GM21723 (cell line): ENCODE results near the gene SLC28A2.
"Not testable (repeated sequence)": the region's sequence is repeated elsewhere in the genome, so short reads cannot be mapped to it uniquely, and the experiment has no call there.

Experiments
- ATAC-seq: cut with Tn5 transposase; IDR thresholded peaks from one replicate; pipeline ENCODE4 v1.9.1; 2021; ENCODE audit warnings: mild to moderate bottlenecking, moderate library complexity; ENCODE audit not compliant: unreplicated experiment

SLC28A2 gene

GRCh38 chr15:45262906-45263461, 10.9 kb downstream of the SLC28A2 start:
- no peak for ATAC-seq

GRCh38 chr15:45263854-45264253, 11.8 kb downstream of the SLC28A2 start:
- no peak for ATAC-seq

GRCh38 chr15:45265506-45265905, 13.5 kb downstream of the SLC28A2 start:
- no peak for ATAC-seq

DNA sequence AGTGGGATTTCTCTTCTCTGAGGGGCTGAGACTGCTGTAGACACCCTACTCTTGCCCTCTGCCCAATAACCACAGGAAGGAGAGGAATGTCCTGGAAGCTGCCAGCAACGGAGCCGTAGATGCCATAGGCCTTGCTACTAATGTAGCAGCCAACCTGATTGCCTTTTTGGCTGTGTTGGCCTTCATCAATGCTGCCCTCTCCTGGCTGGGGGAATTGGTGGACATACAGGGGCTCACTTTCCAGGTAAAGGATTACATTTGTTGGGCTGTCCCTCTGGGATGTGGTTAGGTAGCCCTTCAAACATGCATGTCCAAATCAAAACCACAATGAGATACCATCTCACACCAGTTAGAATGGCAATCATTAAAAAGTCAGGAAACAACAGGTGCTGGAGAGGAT, 16.1 kb downstream of the SLC28A2 start:
- ATAC-seq: no peak

DNA sequence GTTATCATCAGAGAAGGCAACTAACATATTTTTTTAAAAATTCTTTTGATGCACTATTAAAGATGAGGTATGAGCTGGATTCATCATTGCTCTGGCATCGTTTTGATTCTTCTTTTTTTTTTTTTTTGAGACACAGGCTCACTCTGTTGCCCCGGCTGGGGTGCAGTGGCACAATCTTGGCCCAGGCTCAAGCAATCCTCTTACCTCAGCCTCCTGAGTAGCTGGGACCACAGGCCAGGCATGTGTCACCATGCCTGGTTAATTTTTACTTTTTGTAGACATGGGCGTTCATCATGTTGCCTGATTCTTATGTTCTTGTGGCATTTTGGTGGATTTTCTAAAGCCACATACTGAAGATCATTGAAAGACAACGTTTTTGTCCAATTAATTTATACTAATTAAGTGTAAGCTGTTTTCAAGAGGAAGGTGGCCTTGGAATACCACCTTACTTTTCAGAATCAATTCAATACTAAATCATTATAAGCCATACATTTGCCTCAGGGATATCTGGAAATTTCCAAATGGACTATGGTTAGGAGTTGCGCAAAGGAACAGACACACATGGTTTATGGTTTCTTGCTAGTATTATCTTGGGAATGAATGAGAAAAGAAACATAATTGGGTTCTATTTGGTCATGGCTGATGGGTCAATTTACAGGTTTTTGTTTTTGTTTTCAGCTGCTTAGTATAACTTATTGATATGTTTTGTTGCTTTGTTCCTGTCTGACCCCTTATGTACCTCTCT, 22.8 kb downstream of the SLC28A2 start:
- ATAC-seq: no peak

GRCh38 chr15:45276831-45277230, 24.8 kb downstream of the SLC28A2 start:
- no peak for ATAC-seq

- peak; percentile 99 for ATAC-seq
Measured at GRCh38 chr15:45279024-45279698, 27.1 kb downstream of the SLC28A2 start.

DNA sequence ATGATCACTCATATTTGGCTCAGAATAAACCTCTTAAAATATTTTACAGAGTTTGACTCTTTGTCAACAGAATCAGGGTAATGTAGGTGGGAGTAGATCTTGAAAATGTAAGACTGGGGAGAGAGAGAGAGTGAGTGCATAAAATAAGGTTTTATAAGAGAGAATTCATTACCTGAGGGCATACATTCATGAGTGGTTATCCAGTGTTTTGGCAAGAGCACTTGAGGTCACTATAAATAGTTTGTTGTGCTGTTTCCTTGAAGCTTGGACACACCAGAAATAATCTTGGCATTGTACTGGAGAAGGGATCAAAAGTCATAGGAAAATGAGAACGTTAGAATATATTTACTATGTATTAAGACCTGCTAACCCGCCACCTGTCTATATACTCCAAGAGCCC, 33.4 kb downstream of the SLC28A2 start:
- ATAC-seq: no peak

DNA sequence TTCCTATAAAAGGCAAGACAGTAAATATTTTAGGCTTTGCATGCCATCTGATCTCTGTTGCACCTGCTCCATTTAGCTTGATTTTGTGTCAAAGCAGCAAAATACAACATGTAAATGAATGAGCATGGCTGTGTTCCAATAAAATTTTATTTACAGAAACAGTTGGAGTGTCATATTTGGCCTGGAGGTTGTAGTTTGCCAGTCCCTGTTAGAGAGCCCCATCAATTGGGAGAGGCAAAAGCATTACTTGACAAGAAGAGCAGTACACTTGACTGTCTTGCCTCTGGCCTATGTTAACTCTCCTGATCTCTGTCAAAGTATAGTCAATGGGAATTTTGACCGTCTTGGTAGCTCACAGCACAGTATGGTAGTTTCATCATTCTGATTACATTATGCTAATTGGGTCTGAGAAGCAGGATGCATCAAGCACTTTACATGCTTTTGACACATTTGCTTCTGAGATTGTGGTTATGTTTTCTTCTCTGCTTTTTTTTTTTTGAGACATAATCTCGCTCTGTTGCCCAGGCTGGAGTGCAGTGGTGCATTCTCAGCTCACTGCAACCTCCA, 35.4 kb downstream of the SLC28A2 start:
- no peak for ATAC-seq

DNA sequence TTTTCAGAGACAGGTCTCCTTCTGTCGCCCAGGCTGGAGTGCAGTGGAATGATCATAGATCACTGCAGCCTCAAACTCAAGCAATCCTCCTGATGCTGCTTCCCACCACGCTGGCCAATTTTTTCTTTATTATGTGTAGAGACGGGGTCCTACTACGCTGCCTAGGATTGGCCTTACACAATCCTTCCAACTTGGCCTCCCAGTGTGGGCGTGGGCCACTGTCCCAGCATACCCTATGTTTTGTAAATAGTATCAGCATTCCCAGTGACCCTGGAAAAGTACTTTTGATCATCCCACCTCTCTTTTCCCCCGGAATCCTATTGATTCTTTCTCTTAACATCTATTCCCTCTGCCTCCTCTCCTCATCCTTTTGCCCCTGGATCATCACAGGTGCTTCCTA, 36.9 kb downstream of the SLC28A2 start:
- no peak for ATAC-seq

GRCh38 chr15:45291822-45292582, 40.0 kb downstream of the SLC28A2 start:
- ATAC-seq: no peak

GRCh38 chr15:45293326-45293725, 41.3 kb downstream of the SLC28A2 start:
- ATAC-seq: not testable (repeated sequence)

DNA sequence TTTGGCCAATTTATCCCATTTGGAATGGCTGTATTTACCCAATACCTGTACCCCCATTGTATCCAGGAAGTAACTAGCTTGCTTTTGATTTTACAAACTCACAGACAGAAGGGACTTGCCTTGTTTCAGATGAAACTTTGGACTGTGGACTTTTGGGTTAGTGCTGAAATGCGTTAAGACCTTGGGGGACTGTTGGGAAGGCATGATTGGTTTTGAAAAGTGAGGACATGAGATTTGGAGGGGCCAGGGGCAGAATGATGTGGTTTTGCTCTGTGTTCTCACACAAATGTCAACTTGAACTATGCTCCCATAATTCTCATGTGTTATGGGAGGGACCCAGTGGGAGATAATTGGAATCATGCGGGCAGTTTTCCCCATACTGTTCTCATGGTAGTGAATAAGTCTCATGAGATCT, 46.9 kb downstream of the SLC28A2 start:
- not testable (repeated sequence) for ATAC-seq

DNA sequence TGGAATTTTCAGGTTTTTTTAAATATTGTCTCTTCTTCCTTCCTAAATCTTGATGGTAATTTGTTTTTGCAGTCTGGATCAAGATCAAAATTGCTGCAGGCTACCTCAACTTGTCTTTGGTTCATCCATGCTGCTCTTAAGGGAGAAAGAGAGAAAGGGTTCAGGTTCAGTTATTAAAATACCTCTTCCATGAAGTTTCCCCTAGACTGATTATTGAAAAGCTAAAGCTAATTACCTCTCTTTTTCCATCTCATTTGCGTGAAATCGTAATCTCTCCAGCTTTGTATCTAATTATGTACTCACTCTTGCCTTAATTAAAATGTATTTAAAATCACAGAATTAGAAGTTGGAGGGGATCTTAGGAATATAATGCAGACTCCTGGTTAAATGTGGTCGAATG, 52.7 kb downstream of the SLC28A2 start:
- no peak for ATAC-seq

GRCh38 chr15:45306105-45306504, 54.1 kb downstream of the SLC28A2 start:
- no peak for ATAC-seq

DNA sequence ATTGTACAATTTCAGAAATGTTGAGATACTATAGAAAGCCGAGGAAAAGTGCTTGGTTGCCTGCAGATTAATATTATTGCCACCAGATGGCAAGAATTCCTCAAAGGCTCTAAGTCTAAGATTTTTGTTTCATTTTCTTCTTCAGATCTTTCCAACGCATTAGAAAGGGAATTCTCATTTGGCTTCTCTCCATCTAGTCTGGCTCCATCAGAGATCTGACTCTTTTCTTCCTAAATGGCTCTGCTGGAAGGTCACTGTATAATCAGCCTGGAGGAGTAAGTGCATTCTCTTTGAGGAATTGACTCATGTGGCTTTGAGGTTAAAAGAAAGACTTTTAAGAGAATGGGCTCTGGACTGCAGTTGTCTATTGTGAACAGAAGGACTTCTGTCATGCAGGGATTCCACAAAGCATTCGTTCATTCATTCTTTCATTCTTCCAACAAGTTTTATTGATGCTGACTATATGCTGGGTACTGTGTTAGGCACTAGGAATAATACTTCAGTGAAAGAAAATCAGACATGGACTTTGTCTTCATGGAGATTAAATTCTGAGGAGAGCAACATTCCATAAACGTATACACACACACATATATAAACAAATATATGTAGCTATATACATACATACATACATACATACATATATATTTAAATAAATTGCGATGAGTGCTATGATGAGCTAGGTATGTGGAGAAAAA, 55.3 kb downstream of the SLC28A2 start:
- ATAC-seq: peak; percentile 56

GRCh38 chr15:45314117-45314516, 62.1 kb downstream of the SLC28A2 start:
- not testable (repeated sequence) for ATAC-seq

DNA sequence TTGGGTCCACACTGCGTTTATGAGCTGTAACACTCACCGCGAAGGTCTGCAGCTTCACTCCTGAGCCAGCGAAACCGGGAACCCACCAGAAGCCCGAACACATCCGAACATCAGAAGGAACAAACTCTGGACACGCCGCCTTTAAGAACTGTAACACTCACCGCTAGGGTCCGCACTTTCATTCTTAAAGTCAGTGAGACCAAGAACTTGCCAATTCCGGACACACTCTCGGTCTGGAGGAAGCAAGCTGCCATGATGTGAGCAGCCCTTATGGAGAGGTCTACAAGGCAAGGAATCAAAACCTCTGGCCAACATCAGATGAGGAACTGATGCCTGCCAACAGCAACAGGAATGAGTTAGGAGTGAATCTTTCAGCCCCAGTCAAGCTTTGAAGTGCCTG, 62.9 kb downstream of the SLC28A2 start:
- no peak for ATAC-seq

DNA sequence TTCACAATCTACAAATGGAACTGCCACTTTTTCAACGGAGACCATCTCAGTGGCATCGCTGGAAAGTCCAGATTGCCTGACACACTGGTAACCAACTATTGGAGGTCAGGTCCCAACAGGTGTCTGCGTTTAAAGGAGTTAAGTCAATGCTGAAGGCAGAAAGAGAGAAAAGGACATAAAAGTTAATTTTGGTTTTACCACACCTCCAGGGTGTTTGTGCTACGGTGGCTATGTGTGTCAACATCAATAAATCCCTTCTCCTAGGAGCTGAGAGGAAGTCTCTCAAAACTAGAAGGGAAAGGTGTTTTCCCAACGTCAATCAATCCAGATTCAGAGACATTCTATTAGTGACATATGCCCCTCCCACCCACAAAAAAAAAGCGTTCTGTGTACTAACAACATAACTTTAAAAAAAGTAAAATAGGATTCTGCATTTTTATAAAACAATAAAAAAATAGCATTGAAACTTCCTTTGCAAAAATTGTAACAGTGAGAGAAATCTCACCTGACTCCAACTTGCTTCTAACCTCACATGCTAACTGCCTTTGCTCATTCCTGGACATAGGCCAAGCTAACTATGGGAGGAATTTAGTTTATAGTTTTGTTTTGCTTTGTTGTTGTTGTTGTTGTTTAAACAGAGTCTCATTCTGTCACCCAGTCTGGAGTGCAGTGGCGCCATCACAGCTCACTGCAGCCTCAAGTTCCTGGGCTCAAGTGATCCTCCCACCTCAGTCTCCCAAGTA, 67.6 kb downstream of the SLC28A2 start:
- ATAC-seq: no peak
